Activated CD8-positive, alpha-beta memory T cell treated with anti-CD3 and anti-CD28 coated beads for 24 hours (primary cell): ENCODE data around the gene PGPEP1.

Source experiments
- DNase-seq: peaks from one replicate; pipeline ENCODE4 v3.0.0-alpha.2; 2020

The PGPEP1 gene, protein sequence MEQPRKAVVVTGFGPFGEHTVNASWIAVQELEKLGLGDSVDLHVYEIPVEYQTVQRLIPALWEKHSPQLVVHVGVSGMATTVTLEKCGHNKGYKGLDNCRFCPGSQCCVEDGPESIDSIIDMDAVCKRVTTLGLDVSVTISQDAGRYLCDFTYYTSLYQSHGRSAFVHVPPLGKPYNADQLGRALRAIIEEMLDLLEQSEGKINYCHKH

DNA sequence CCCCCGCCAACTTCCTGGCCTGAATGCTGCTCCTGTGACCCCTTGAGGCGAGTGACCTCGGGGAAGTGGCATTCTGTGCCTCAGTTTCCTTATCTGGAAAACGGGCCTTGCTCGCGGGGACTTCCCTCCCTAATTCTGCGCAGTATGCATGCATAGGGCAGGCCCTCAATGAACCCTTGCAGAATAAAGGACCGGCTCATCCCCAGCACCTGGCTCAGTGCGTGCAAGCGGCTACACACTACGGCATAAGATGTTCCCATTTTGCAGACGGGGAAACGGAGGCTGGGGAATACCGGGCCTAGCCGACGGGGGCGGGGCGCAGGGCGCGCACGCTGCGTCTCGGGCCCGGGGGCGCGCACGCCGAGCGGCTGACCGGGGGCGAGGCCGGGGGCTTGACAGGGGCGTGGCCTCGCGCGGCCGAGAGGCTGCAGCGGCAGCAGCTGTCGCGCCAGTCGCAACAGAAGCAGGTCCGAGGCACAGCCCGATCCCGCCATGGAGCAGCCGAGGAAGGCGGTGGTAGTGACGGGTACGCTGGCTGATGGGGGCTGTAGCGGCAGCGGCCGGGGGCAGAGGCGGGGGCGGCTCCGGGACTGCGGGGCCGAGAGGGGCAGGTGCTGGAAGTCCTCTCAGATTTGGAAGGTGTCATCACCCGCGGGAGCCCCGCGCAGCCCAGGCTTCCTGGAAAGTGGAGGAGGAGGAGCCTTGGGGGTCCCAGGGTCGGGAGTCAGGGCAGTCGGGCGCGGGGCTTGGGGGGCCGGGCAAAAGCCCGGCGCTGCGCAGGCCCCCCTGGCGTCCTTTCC, at the start of gene PGPEP1:
Gene PGPEP1 (plus strand): TSS at position 409 of the 800 bp plus-strand sequence. CDS start 84 bp downstream, at position 493.
- peak; percentile 90 for DNase-seq

DNA sequence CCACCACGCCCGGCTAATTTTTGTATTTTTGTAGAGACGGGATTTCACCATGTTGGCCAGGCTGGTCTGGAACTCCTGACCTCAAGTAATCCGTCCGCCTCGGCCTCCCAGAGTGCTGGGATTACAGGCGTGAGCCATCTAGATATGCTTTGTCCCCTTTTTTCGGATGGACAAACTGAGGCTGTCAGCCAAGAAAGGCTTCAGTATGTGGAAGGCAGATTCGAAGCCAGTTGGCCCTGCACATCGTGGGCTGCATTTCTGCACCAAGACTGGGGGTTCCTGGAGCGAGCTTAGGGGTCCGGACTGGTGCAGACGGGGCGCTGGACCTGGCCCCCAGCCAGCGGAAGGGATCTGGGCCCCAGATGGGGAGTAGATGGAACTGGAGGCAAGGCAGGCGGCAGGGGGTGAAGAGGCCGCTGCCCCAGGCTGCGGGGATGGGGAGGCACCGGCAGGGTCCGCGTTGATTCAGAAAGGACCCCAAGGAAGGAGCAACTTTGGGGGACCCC, 49.3 kb upstream of the PGPEP1 start:
- no peak for DNase-seq

- DNase-seq = peak; percentile 94
Observed at GRCh38 chr19:18291590-18292461, 48.6 kb upstream of the PGPEP1 start.

GRCh38 chr19:18292462-18292809, 48.0 kb upstream of the PGPEP1 start:
- DNase-seq = peak; percentile 78

DNA sequence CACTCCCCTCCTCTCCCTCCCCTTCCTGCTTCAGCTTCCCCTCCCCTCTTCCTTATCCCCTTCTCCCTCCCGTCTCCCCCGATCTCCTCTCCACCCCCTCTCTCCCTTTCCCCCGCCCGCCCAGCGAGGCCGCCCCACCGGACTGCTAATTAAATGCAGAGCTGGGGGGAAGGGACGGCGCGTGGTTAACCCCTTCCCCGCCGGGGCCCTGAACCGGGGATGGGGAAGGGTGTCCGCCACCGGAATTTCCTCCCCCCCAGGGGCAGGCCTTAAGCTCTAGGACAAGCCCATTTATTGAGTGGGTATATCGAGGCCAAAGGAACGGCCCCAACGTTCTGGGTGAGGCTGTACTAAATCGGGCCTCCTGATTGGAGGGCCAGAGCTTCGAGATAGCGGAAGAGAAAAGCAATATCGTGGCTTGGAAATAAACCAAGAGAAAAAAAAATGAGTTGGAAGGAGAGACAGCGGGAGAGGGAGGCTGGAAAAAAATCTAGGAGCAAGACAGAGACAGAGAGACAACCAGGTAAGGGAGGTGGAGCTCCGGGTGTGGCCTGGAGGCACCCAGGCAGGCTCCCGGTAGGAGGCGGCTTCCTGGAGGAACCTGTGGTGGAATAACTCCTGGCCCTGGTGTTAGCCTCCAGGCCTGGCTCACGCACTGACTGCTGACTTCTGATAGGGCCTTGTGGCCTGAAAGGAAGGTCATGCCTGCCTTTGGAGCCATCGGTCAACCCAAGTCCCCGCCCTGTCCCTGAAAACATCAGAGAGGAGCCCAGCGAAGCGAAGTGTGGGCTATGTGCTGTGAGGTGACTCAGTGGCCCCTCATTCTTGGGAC, 47.4 kb upstream of the PGPEP1 start:
- peak; percentile 83 for DNase-seq

DNA sequence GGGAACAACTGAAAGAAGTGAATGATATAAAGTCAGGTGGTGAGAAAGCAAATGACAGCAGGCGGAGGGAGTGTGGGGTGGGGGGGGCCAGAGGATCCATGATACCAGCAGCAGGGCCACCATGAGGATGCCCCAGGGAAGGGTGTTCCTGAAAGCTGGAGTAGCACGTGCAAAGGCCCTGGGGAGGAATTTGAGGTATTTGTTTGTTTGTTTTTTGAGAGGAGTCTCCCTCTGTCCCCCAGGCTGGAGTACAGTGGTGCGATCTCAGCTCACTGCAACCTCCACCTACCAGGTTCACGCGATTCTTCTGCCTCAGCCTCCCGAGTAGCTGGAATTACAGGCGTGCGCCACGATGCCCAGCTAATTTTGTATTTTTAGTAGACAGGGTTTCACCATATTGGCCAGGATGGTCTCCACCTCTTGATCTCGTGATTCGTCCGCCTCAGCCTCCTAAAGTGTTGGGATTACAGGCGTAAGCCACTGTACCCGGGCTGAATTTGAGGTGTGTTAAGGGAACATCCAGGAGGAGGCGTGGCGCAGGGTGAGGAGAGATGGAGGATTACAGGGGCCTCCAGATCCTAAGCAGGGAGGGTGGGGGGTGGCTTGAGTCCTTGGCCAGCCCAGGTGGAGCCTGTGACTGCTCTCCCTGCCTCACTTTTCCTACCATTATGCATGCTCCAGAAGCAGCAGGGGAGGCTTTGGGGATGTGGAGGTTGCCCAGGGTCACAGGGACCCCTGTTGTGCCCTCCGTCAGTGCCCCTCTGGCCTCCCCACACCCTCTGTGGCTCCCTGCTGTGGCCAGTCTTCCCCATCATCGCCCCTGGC, 46.5 kb upstream of the PGPEP1 start:
- no peak for DNase-seq

DNA sequence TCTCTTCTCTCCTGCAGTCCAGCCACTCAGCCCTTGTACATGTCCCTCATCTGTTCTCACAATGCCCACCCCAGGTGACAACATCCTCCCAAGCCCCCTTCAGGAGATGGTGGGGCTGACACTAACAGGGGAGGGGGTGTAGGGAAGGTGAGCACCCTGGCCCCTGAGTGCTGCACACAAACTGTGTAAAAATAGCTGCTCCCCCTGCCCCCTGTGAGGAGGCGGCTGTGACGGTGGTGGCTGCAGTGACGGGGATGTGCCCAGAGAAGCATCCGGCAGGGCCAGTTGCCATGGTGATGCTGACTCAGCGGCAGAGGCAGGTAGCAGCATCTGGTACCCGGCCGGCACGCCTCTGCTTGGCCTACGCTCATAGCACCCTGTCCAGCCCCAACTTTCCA, 45.9 kb upstream of the PGPEP1 start:
- DNase-seq = peak; percentile 91

GRCh38 chr19:18295034-18295451, 45.4 kb upstream of the PGPEP1 start:
- no peak for DNase-seq

GRCh38 chr19:18297308-18297707, 43.1 kb upstream of the PGPEP1 start:
- DNase-seq = no peak

DNA sequence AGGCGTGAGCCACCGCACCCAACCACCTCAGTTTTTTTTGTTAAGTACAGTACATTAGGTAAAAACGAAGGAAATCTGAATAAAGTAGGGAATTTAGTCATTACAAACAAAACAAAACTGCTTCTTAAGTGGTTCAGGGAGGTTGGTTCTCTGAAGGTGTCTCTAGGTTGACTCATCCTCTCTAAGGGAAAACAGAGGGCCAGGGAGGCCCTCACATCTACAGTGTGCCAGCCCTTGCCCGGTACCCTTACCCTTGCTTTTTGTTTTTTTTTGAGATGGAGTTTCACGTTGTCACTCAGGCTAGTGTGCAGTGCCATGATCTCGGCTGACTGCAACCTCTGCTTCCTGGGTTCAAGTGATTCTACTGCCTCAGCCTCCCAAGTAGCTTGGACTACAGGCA, 41.8 kb upstream of the PGPEP1 start:
- no peak for DNase-seq

DNA sequence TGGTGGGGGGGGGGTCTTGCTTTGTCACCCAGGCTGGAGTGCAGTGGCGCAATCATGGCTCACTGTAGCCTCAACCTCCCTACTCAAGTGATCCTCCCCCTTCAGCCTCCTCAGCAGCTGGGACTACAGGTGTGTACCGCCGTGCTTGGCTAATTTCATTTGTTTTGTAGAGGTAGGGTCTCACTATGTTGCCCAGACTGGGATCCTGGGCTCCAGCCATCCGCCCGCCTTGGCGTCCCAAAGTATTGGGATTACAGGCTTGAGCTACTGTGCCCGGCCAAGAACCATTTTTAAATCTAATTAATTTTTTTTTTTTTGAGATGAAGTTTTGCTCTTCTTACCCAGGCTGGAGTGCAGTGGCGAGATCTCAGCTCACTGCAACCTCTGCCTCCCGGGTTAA, 40.7 kb upstream of the PGPEP1 start:
- DNase-seq = no peak

- DNase-seq = no peak
Observed at GRCh38 chr19:18300930-18301717, 39.3 kb upstream of the PGPEP1 start.

GRCh38 chr19:18301718-18302111, 38.7 kb upstream of the PGPEP1 start:
- DNase-seq = no peak

DNA sequence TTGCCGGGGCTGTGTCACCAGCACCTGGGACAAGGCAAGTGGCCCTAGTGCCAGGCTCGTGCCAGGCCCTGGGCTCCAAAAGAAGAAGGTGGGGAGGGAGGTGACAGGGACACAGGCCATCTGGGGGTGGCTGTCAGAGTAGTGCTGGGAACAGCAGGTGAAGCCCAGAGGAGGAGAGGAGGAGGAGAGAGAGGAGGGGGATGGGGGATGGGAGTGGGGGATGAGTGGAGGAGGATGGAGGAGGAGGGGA, 36.3 kb upstream of the PGPEP1 start:
- DNase-seq = peak; percentile 80

GRCh38 chr19:18304458-18305310, 35.7 kb upstream of the PGPEP1 start:
- DNase-seq = peak; percentile 92

GRCh38 chr19:18306209-18306887, 34.0 kb upstream of the PGPEP1 start:
- DNase-seq = no peak

- no peak for DNase-seq
Observed at GRCh38 chr19:18306888-18307260, 33.5 kb upstream of the PGPEP1 start.

DNA sequence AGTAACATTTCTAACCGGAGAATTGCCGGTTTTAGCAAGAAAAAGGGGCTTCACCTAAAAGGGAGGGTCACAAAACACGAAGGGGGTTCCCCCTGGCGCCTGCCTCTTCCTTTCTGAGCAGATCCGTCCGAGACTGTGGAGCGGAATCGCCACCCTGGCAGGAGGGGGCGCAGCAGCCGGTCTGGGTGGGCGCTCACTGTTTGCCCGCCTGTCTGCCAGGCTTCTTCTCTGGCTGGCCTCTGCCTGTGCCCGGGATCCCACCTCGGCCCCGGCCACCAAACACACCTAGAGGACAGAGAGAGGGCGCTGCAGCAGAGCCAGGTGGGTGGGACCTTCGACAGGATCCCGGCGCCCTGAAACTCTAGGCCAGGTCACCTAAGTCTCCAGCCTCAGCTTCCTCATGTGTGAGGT, 33.1 kb upstream of the PGPEP1 start:
- DNase-seq = no peak
